GM12874 (cell line): Measurements from ENCODE around the gene INS.

Experiments used
- CTCF ChIP-seq: IDR thresholded peaks from 2 replicates; pipeline ENCODE4 v1.5.1; 2011; ENCODE audit warnings: low read depth, mild to moderate bottlenecking, control low read depth, low read length, moderate library complexity; ENCODE audit not compliant: insufficient read depth

The INS gene

GRCh38 chr11:2142300-2142759, 18.7 kb downstream of the INS start:
- no peak for TF ChIP-seq CTCF

- TF ChIP-seq CTCF: no peak
Measured at GRCh38 chr11:2140411-2141400, 20.3 kb downstream of the INS start.

- TF ChIP-seq CTCF: no peak
Measured at GRCh38 chr11:2139621-2140337, 21.2 kb downstream of the INS start.

GRCh38 chr11:2139123-2139521, 21.9 kb downstream of the INS start, which contains the start of gene IGF2:
Gene IGF2, minus strand, starts transcription at chr11:2139389. Its CDS starts 3,866 bp downstream, at chr11:2135523.
- TF ChIP-seq CTCF: no peak

GRCh38 chr11:2138431-2139122, 22.4 kb downstream of the INS start:
- no peak for TF ChIP-seq CTCF

GRCh38 chr11:2138068-2138430, 23.0 kb downstream of the INS start:
- no peak for TF ChIP-seq CTCF
